ENCODE measurements around the gene SLC26A11.
"Not testable (repeated sequence)": the region's sequence is repeated elsewhere in the genome, so short reads cannot be mapped to it uniquely, and the experiment has no call there.

Gene SLC26A11

GRCh38 chr17:80287806-80288567 lies 67.8 kb downstream of the SLC26A11 start:
- DNase-seq: no peak

- DNase-seq: no peak
These were observed 69.4 kb downstream of the SLC26A11 start for GRCh38 chr17:80289616-80290015.

- no peak for DNase-seq
These were observed 69.9 kb downstream of the SLC26A11 start for GRCh38 chr17:80290156-80290555.

- DNase-seq: no peak
These were observed 71.0 kb downstream of the SLC26A11 start for GRCh38 chr17:80291260-80291659.

GRCh38 chr17:80291691-80292487 lies 71.7 kb downstream of the SLC26A11 start:
- DNase-seq: no peak

- no peak for DNase-seq
These were observed 72.3 kb downstream of the SLC26A11 start for GRCh38 chr17:80292521-80292971.

GRCh38 chr17:80294210-80294609 lies 74.0 kb downstream of the SLC26A11 start:
- no peak for DNase-seq

GRCh38 chr17:80294653-80295052 lies 74.4 kb downstream of the SLC26A11 start:
- DNase-seq: no peak

GRCh38 chr17:80295146-80295545 lies 74.9 kb downstream of the SLC26A11 start:
- no peak for DNase-seq

GRCh38 chr17:80295559-80295958 lies 75.3 kb downstream of the SLC26A11 start:
- no peak for DNase-seq

GRCh38 chr17:80296221-80296620 lies 76.0 kb downstream of the SLC26A11 start:
- DNase-seq: no peak

GRCh38 chr17:80297996-80298560 lies 77.9 kb downstream of the SLC26A11 start:
- DNase-seq: no peak

- DNase-seq: not testable (repeated sequence)
These were observed 79.3 kb downstream of the SLC26A11 start for GRCh38 chr17:80299350-80300100.

- not testable (repeated sequence) for DNase-seq
These were observed 80.5 kb downstream of the SLC26A11 start for GRCh38 chr17:80300756-80301155.
